Large intestine (tissue), 3 donors: ENCODE measurements around the gene SLC37A1. TPM values are rescaled to one million over a fixed set of nuclear protein-coding genes. Genes with fewer than 3 reads are reported as not detected.

Source experiments
- DNase-seq, 2 donors: peaks; one replicate each; pipeline versions ENCODE4 v3.0.0 to v3.0.0-alpha.2; 2013
- H3K27ac ChIP-seq: one replicate; pipeline ENCODE4 v1.5.1; 2013; ENCODE audit warnings: low read length
- H3K27me3 ChIP-seq: 2 replicates; pipeline ENCODE4 v1.6.1; 2013; ENCODE audit warnings: low read length; ENCODE audit not compliant: control insufficient read depth, insufficient read depth
- H3K36me3 ChIP-seq: 2 replicates; pipeline ENCODE4 v1.6.1; 2013; ENCODE audit warnings: low read length; ENCODE audit not compliant: control insufficient read depth, insufficient read depth
- H3K4me1 ChIP-seq: one replicate; pipeline ENCODE4 v1.6.1; 2013; ENCODE audit warnings: low read length; ENCODE audit not compliant: control insufficient read depth, insufficient read depth
- H3K4me3 ChIP-seq: one replicate; pipeline ENCODE4 v1.5.1; 2013; ENCODE audit warnings: low read length
- H3K9me3 ChIP-seq: one replicate; pipeline ENCODE4 v1.6.1; 2013; ENCODE audit warnings: mild to moderate bottlenecking, low read depth, low read length, moderate library complexity; ENCODE audit not compliant: control insufficient read depth
- WGBS: methylation state at CpG from one replicate; pipeline ENCODE4 v1.1.5; 2013; ENCODE audit warnings: low lambda C conversion rate; ENCODE audit not compliant: insufficient coverage; 5-methylcytosine and 5-hydroxymethylcytosine counted together
- polyA plus RNA-seq: library from polyadenylated mRNA; unstranded; fragments of 120-200 nt; gene quantifications from one replicate; pipeline ENCODE4 v1.2.1, GENCODE V29; 2013

Gene SLC37A1
- polyA plus RNA-seq, 1 donor = 35.9 TPM

GRCh38 chr21:42534421-42535378 is 21.0 kb downstream of the SLC37A1 start:
- no CpG with 5 or more reads among the region's 28 CpGs for WGBS
- Histone ChIP-seq H3K36me3 (peaks cover 51% of the 10 kb centered on the region), H3K4me3 (no peak overlapping the region)

GRCh38 chr21:42535602-42536171 is 22.0 kb downstream of the SLC37A1 start:
- Histone ChIP-seq H3K36me3 (peaks cover 57% of the 10 kb centered on the region), H3K4me3 (no peak overlapping the region), H3K4me1 (peaks cover 27% of the 10 kb centered on the region), H3K27me3 (no peaks in the 10 kb centered on the region), H3K9me3 (no peaks in the 10 kb centered on the region), H3K27ac (peak overlapping the region; percentile 36)
- WGBS = 92% methylated on average over 4 of the region's 17 CpGs
- DNase-seq = no peak

More at GRCh38 chr21:42534421-42535378, 21.0 kb downstream of the SLC37A1 start:
- peaks cover 27% of the 10 kb centered on the region for H3K4me1 ChIP-seq
- H3K27me3 ChIP-seq = no peaks in the 10 kb centered on the region
- peak in 1 of 2 donors; percentile 78 for DNase-seq
- H3K27ac ChIP-seq = peak overlapping the region; percentile 64
- no peaks in the 10 kb centered on the region for H3K9me3 ChIP-seq

- H3K9me3 ChIP-seq = no peaks in the 10 kb centered on the region
- no peak overlapping the region for H3K4me3 ChIP-seq
- no peak for DNase-seq
- no CpG with 5 or more reads among the region's 8 CpGs for WGBS
- peaks cover 59% of the 10 kb centered on the region for H3K36me3 ChIP-seq
- H3K4me1 ChIP-seq = peaks cover 27% of the 10 kb centered on the region
- H3K27me3 ChIP-seq = no peaks in the 10 kb centered on the region
- H3K27ac ChIP-seq = no peak overlapping the region
These were observed 22.9 kb downstream of the SLC37A1 start for GRCh38 chr21:42536601-42537000.

- 83% methylated on average over 1 of the region's 4 CpGs for WGBS
- Histone ChIP-seq H3K27me3 (no peaks in the 10 kb centered on the region), H3K4me3 (no peak overlapping the region), H3K27ac (no peak overlapping the region), H3K9me3 (no peaks in the 10 kb centered on the region), H3K4me1 (peaks cover 27% of the 10 kb centered on the region), H3K36me3 (peaks cover 55% of the 10 kb centered on the region)
- DNase-seq = peak in 1 of 2 donors; percentile 44
These were observed 23.6 kb downstream of the SLC37A1 start for GRCh38 chr21:42537106-42537742.

GRCh38 chr21:42538479-42539275 is 25.0 kb downstream of the SLC37A1 start:
- no CpG with 5 or more reads among the region's 10 CpGs for WGBS
- Histone ChIP-seq H3K4me3 (no peak overlapping the region), H3K27me3 (no peaks in the 10 kb centered on the region), H3K4me1 (peaks cover 25% of the 10 kb centered on the region), H3K36me3 (peaks cover 61% of the 10 kb centered on the region), H3K27ac (no peak overlapping the region), H3K9me3 (no peaks in the 10 kb centered on the region)
- no peak for DNase-seq

- DNase-seq = no peak
- H3K9me3 ChIP-seq = no peaks in the 10 kb centered on the region
- H3K27me3 ChIP-seq = no peaks in the 10 kb centered on the region
- H3K4me1 ChIP-seq = peaks cover 23% of the 10 kb centered on the region
- no peak overlapping the region for H3K27ac ChIP-seq
- H3K36me3 ChIP-seq = peaks cover 66% of the 10 kb centered on the region
- no peak overlapping the region for H3K4me3 ChIP-seq
- WGBS = no CpG with 5 or more reads among the region's 17 CpGs
These were observed 25.7 kb downstream of the SLC37A1 start for GRCh38 chr21:42539342-42539741.

GRCh38 chr21:42539931-42540343 is 26.3 kb downstream of the SLC37A1 start:
- Histone ChIP-seq H3K4me3 (no peak overlapping the region), H3K27me3 (no peaks in the 10 kb centered on the region), H3K9me3 (no peaks in the 10 kb centered on the region), H3K4me1 (peaks cover 17% of the 10 kb centered on the region), H3K36me3 (peaks cover 67% of the 10 kb centered on the region), H3K27ac (no peak overlapping the region)
- WGBS = no CpG with 5 or more reads among the region's 7 CpGs
- DNase-seq = no peak

- no peak for DNase-seq
- no peak overlapping the region for H3K4me3 ChIP-seq
- WGBS = 100% methylated on average over 1 of the region's 8 CpGs
- no peaks in the 10 kb centered on the region for H3K27me3 ChIP-seq
- no peak overlapping the region for H3K27ac ChIP-seq
- peaks cover 12% of the 10 kb centered on the region for H3K4me1 ChIP-seq
- no peaks in the 10 kb centered on the region for H3K9me3 ChIP-seq
- peaks cover 72% of the 10 kb centered on the region for H3K36me3 ChIP-seq
These were observed 26.7 kb downstream of the SLC37A1 start for GRCh38 chr21:42540396-42540795.

GRCh38 chr21:42541174-42541573 is 27.5 kb downstream of the SLC37A1 start:
- Histone ChIP-seq H3K9me3 (no peaks in the 10 kb centered on the region), H3K27me3 (no peaks in the 10 kb centered on the region), H3K27ac (no peak overlapping the region), H3K4me1 (peaks cover 5% of the 10 kb centered on the region), H3K36me3 (peaks cover 72% of the 10 kb centered on the region), H3K4me3 (no peak overlapping the region)
- no peak for DNase-seq
- no CpG with 5 or more reads among the region's 12 CpGs for WGBS

- Histone ChIP-seq H3K4me1 (peaks cover 5% of the 10 kb centered on the region), H3K36me3 (peaks cover 74% of the 10 kb centered on the region), H3K27ac (no peak overlapping the region), H3K4me3 (no peak overlapping the region), H3K27me3 (no peaks in the 10 kb centered on the region), H3K9me3 (no peaks in the 10 kb centered on the region)
- DNase-seq = no peak
These were observed 28.0 kb downstream of the SLC37A1 start for GRCh38 chr21:42541618-42542017.
